ENCODE data around the gene VWA5B2.
A peak's percentile ranks its signal among the peaks of the same experiment; 100 is the strongest.

The VWA5B2 gene

GRCh38 chr3:184184546-184185230, 44.7 kb upstream of the VWA5B2 start:
- peak overlapping the region; percentile 84; the same call in 1 of the 2 replicates for H3K27ac ChIP-seq (ENCODE audit: extremely low read depth, low read depth, low read length)

GRCh38 chr3:184185461-184186183, 43.8 kb upstream of the VWA5B2 start:
- Histone ChIP-seq H3K4me3 (ENCODE audit: low read depth, low read length) (peak overlapping the region; percentile 91), H3K9me3 (ENCODE audit: control insufficient read depth, insufficient read depth, low read depth, low read length) (no peaks in the 10 kb centered on the region), H3K4me1 (ENCODE audit: control insufficient read depth, insufficient read depth, low read length) (0 out of 2 replicates have a peak, but pooled peaks cover 5% of the 10 kb centered on the region), H3K27ac (ENCODE audit: extremely low read depth, low read depth, low read length) (peak overlapping the region; percentile 84), H3K36me3 (ENCODE audit: control insufficient read depth in 2 of 2, insufficient read depth in 1 of 2, low read length in 2 of 2) (peaks cover 4 to 76% of the 10 kb centered on the region in 2 experiments; a peak in 1 of 3 replicates)
- ChIA-PET CTCF (interaction anchor here (0.6 kb wide), 1 partner anchor 20 kb away, joined by 3 read pairs; no protein-coding TSS in a partner anchor), POLR2A (interaction anchor here (1.0 to 2.3 kb wide), 10 partner anchors 9 to 64 kb away, joined by 3 to 34 read pairs (median 4); partner anchors contain the start of genes AP2M1, EEF1AKMT4, EIF2B5 and VWA5B2)
- TF ChIP-seq ZSCAN18 (tag by site-specific recombination; IDR thresholded peaks at IDR 0.05) (no peak), ZNF549 (tag by site-specific recombination; IDR thresholded peaks at IDR 0.05) (no peak), ZNF16 (tag by site-specific recombination; IDR thresholded peaks at IDR 0.05; ENCODE audit: low read depth) (no peak), ZNF792 (tag by site-specific recombination; IDR thresholded peaks at IDR 0.05) (no peak), GFI1B (tag by site-specific recombination; IDR thresholded peaks at IDR 0.05) (no peak), ZNF211 (tag by site-specific recombination; IDR thresholded peaks at IDR 0.05; ENCODE audit: low read depth) (no peak), ZNF530 (tag by site-specific recombination; IDR thresholded peaks at IDR 0.05; ENCODE audit: low read depth) (no peak), ZSCAN23 (tag by site-specific recombination; IDR thresholded peaks at IDR 0.05) (no peak), ZBTB17 (tag by site-specific recombination; IDR thresholded peaks at IDR 0.05) (peak; percentile 79), BCL11A (tag by site-specific recombination; IDR thresholded peaks at IDR 0.05; ENCODE audit: low read depth) (no peak), ZNF610 (tag by site-specific recombination; IDR thresholded peaks at IDR 0.05; ENCODE audit: borderline replicate concordance) (peak; percentile 49; the same call in 1 of the 2 replicates), ZNF629 (tag by site-specific recombination; IDR thresholded peaks at IDR 0.05) (no peak; the same call in 1 of the 2 replicates), KLF7 (tag by site-specific recombination; IDR thresholded peaks at IDR 0.05; ENCODE audit: borderline replicate concordance) (no peak; the same call in 1 of the 2 replicates), BCL11B (tag by site-specific recombination; IDR thresholded peaks at IDR 0.05; ENCODE audit: low read depth) (0 out of 2 replicates have a peak, but pooled peaks have one; percentile 14), ZNF624 (tag by site-specific recombination; IDR thresholded peaks at IDR 0.05) (no peak), TSHZ1 (tag by site-specific recombination; IDR thresholded peaks at IDR 0.05; ENCODE audit: borderline replicate concordance) (no peak), ZNF114 (tag by site-specific recombination; IDR thresholded peaks at IDR 0.05) (no peak), ZSCAN16 (tag by site-specific recombination; IDR thresholded peaks at IDR 0.05) (no peak), PBX3 (CRISPR knock-in tag; IDR thresholded peaks at IDR 0.05) (no peak)

More at GRCh38 chr3:184184546-184185230, 44.7 kb upstream of the VWA5B2 start:
- H3K9me3 ChIP-seq (ENCODE audit: control insufficient read depth, insufficient read depth, low read depth, low read length), result no peaks in the 10 kb centered on the region
- H3K36me3 ChIP-seq (ENCODE audit: control insufficient read depth in 2 of 2, insufficient read depth in 1 of 2, low read length in 2 of 2), result peaks cover 4 to 76% of the 10 kb centered on the region in 2 experiments; a peak in 2 of 3 replicates
- POLR2A ChIA-PET, result interaction anchor here (0.7 to 2.3 kb wide), 8 partner anchors 8 to 50 kb away, joined by 3 to 34 read pairs (median 6); partner anchors contain the start of genes AP2M1 and EIF2B5
- no peak overlapping the region for H3K4me3 ChIP-seq (ENCODE audit: low read depth, low read length)
- CTCF ChIA-PET, result interaction anchor here (0.6 to 0.7 kb wide), 2 partner anchors 21 to 64 kb away, joined by 3 to 4 read pairs; no protein-coding TSS in a partner anchor
- peak; percentile 39; the same call in 1 of the 2 replicates for TF ChIP-seq KLF1 (tag by site-specific recombination; IDR thresholded peaks at IDR 0.05)
- TF ChIP-seq ZBTB49 (tag by site-specific recombination; IDR thresholded peaks at IDR 0.05; ENCODE audit: low read depth), result no peak
- 0 out of 2 replicates have a peak, but pooled peaks cover 5% of the 10 kb centered on the region for H3K4me1 ChIP-seq (ENCODE audit: control insufficient read depth, insufficient read depth, low read length)

Measured in HEK293 (cell line).